ENCODE data around the gene TENM4. TPM values are rescaled to one million over a fixed set of nuclear protein-coding genes. Genes with fewer than 3 reads are reported as not detected.

TENM4 gene
- total and polyA plus RNA-seq, 2 of the 8 experiments (the other 6 are each of a cell fraction or from before 2014, with no cell fraction given), result 3.5 to 7.2 TPM

DNA sequence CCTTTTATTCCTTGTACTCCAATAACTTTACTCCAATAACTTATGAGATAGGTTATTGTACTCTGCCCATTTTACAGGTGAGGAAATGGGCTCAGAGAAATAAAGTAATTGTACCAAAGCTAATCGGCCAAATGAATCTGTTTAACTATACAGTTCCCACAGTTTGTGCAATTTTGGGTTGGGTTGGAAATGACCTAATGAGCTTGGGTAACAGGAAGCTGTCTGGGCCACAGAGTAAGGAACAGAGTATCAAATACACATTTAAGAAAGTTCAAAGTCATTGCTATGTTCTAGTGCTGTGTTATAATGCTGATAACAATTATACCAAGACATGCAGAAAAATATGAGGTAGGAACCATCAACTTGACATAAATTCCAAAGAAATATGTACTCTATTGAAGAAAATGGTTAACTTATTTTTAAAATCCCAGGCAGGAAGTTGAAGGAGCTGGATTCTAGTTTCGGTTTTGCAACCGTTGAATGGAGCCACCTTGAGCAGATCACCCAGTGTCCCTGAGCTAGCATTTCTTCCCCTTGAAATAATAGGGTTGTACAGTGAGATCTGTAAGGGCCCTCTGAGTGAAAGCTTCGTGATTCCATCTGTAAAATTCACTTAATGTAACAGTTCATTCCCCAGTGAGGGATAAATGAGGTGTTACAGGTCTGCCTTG lies 505.3 kb downstream of the TENM4 start (continued):
- no peak for TF ChIP-seq PHF8 (conservative IDR thresholded peaks at IDR 0.05; ENCODE audit: low read depth, low read length)
- TF ChIP-seq, protein P1, sequence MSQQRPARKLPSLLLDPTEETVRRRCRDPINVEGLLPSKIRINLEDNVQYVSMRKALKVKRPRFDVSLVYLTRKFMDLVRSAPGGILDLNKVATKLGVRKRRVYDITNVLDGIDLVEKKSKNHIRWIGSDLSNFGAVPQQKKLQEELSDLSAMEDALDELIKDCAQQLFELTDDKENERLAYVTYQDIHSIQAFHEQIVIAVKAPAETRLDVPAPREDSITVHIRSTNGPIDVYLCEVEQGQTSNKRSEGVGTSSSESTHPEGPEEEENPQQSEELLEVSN (IDR thresholded peaks at IDR 0.05), result no peak
- no peak for TF ChIP-seq RFX5 (IDR thresholded peaks at IDR 0.05; ENCODE audit: borderline replicate concordance, low read depth, low read length)
- TF ChIP-seq BACH1 (IDR thresholded peaks at IDR 0.05; ENCODE audit: low read length), result no peak
